SU-DHL-6 (cell line): ENCODE results near the gene CASP3.

Experiments used
- H2AFZ ChIP-seq: fragments of 200-600 bp; sonication (generic); 2 replicates; pipeline ENCODE4 v1.6.1; 2014; ENCODE audit warnings: low read depth, mild to moderate bottlenecking, moderate library complexity, mixed read lengths, antibody characterized with exemption, low read length; ENCODE audit not compliant: severe bottlenecking
- H3F3A ChIP-seq: fragments of 200-600 bp; shearing (Covaris generic); 2 replicates; pipeline ENCODE4 v1.6.0; 2016; ENCODE audit warnings: antibody characterized with exemption, mild to moderate bottlenecking; ENCODE audit not compliant: insufficient read depth
- H3K27ac ChIP-seq: fragments of 200-600 bp; sonication (generic); 2 replicates; pipeline ENCODE4 v1.5.1; 2016; ENCODE audit warnings: low read depth, mild to moderate bottlenecking, low read length, moderate library complexity, mixed read lengths
- H3K27me3 ChIP-seq: fragments of 200-600 bp; sonication (generic), shearing (Covaris generic); 2 replicates; pipeline ENCODE4 v1.6.0; 2014; ENCODE audit warnings: mild to moderate bottlenecking, low read length
- H3K36me3 ChIP-seq: fragments of 200-600 bp; sonication (generic); 2 replicates; pipeline ENCODE4 v1.6.1; 2014; ENCODE audit warnings: mild to moderate bottlenecking, low read length, mixed read lengths
- H3K4me2 ChIP-seq: fragments of 300-600, 200-600 bp; shearing (Covaris generic), sonication (generic); 2 replicates; pipeline ENCODE4 v1.6.0; 2014; ENCODE audit warnings: low read length, low read depth, mild to moderate bottlenecking; ENCODE audit not compliant: poor library complexity, severe bottlenecking
- H3K4me3 ChIP-seq: fragments of 200-600 bp; sonication (generic); 2 replicates; pipeline ENCODE4 v1.5.1; 2014; ENCODE audit warnings: antibody characterized with exemption, low read length, mild to moderate bottlenecking, mixed read lengths; ENCODE audit not compliant: insufficient read depth, poor library complexity, severe bottlenecking
- H3K79me2 ChIP-seq: fragments of 200-600 bp; sonication (generic); 2 replicates; pipeline ENCODE4 v1.6.1; 2014; ENCODE audit warnings: mild to moderate bottlenecking, low read length, moderate library complexity; ENCODE audit not compliant: insufficient read depth
- H3K9ac ChIP-seq: fragments of 200-600 bp; sonication (generic); 2 replicates; pipeline ENCODE4 v1.7.0; 2014; ENCODE audit warnings: mild to moderate bottlenecking, low read length
- H3K9me2 ChIP-seq: fragments of 200-600 bp; sonication (generic); replicated peaks from 2 replicates; pipeline ENCODE4 v1.6.1; 2014; ENCODE audit warnings: low read length; ENCODE audit not compliant: insufficient read depth
- H3K9me3 ChIP-seq: fragments of 200-600 bp; sonication (generic); 2 replicates; pipeline ENCODE4 v1.6.1; 2014; ENCODE audit warnings: low read length, mixed read lengths; ENCODE audit not compliant: insufficient read depth
- H4K20me1 ChIP-seq: fragments of 200-600 bp; sonication (generic); 2 replicates; pipeline ENCODE4 v1.6.1; 2014; ENCODE audit warnings: low read depth, mild to moderate bottlenecking, antibody characterized with exemption, low read length, moderate library complexity, mixed read lengths
- CTCF ChIP-seq: fragments of 200-600 bp; sonication (generic); IDR thresholded peaks from one replicate; pipeline ENCODE4 v1.5.1; 2017; ENCODE audit warnings: antibody characterized with exemption, mild to moderate bottlenecking, low read length, moderate library complexity; ENCODE audit not compliant: insufficient read depth, poor library complexity, severe bottlenecking
- EZH2phosphoT487 ChIP-seq: fragments of 200-600 bp; sonication (generic), shearing (Covaris generic); conservative IDR thresholded peaks from 2 replicates; pipeline ENCODE4 v1.6.1; 2018; ENCODE audit warnings: mild to moderate bottlenecking, antibody characterized with exemption, low read length, moderate library complexity, mixed read lengths

Gene CASP3

GRCh38 chr4:184599492-184600135 lies 49.6 kb downstream of the CASP3 start:
- no peaks in the 10 kb centered on the region for H3K36me3 ChIP-seq
- no peaks in the 10 kb centered on the region for H3K9me3 ChIP-seq
- no peaks in the 10 kb centered on the region for H4K20me1 ChIP-seq
- TF ChIP-seq CTCF (no peak), EZH2phosphoT487 (no peak)
- H3K27ac ChIP-seq = no peak overlapping the region
- no peak overlapping the region for H3K9ac ChIP-seq
- no peaks in the 10 kb centered on the region for H3K79me2 ChIP-seq
- no peaks in the 10 kb centered on the region for H3K9me2 ChIP-seq
- no peak overlapping the region for H2AFZ ChIP-seq
- no peaks in the 10 kb centered on the region for H3K27me3 ChIP-seq
- H3F3A ChIP-seq = no peaks in the 10 kb centered on the region
- H3K4me2 ChIP-seq = no peak overlapping the region
- no peak overlapping the region for H3K4me3 ChIP-seq

GRCh38 chr4:184598753-184599491 lies 50.3 kb downstream of the CASP3 start:
- no peak overlapping the region for H3K27ac ChIP-seq
- no peaks in the 10 kb centered on the region for H3K9me2 ChIP-seq
- no peaks in the 10 kb centered on the region for H3K27me3 ChIP-seq
- no peaks in the 10 kb centered on the region for H3K36me3 ChIP-seq
- no peaks in the 10 kb centered on the region for H4K20me1 ChIP-seq
- H2AFZ ChIP-seq = no peak overlapping the region
- no peak overlapping the region for H3K4me2 ChIP-seq
- no peaks in the 10 kb centered on the region for H3K9me3 ChIP-seq
- H3F3A ChIP-seq = no peaks in the 10 kb centered on the region
- TF ChIP-seq CTCF (no peak), EZH2phosphoT487 (no peak)
- H3K79me2 ChIP-seq = no peaks in the 10 kb centered on the region
- no peak overlapping the region for H3K4me3 ChIP-seq
- H3K9ac ChIP-seq = no peak overlapping the region

DNA sequence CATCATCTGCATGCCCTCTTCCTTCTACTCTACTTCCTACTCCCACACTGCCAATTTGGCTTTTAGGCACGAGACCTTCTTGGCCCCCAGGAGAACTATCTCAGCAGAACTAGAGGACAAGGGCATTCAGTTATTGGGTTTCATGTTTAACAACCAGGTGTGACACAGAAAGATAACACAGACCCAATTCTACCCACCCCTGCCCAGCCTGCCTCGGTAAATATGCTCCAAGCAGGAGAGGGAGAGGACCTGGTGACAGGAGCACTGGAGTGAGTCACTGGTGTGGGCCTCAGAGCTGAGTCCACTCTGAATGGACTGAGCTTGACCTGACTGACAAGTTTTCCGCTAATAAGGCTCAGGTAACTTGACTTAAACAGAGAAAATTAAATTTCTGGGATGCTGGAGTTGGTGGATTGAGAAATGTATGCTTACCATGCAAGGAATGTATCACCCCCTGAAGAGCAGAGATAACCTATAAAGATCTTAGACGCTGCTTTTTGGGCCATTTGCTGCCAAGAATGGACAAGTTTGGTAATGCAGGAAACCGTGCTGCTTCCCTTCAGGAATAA lies 52.5 kb downstream of the CASP3 start:
- no peaks in the 10 kb centered on the region for H3K9me3 ChIP-seq
- no peaks in the 10 kb centered on the region for H3K36me3 ChIP-seq
- H4K20me1 ChIP-seq = no peaks in the 10 kb centered on the region
- H3K4me2 ChIP-seq = no peak overlapping the region
- no peaks in the 10 kb centered on the region for H3K9me2 ChIP-seq
- H3K79me2 ChIP-seq = no peaks in the 10 kb centered on the region
- H3F3A ChIP-seq = no peaks in the 10 kb centered on the region
- H3K27me3 ChIP-seq = no peaks in the 10 kb centered on the region
- H3K9ac ChIP-seq = no peak overlapping the region
- no peak overlapping the region for H3K4me3 ChIP-seq
- TF ChIP-seq CTCF = no peak
- no peak for TF ChIP-seq EZH2phosphoT487
- no peak overlapping the region for H2AFZ ChIP-seq
- no peak overlapping the region for H3K27ac ChIP-seq
